ENCODE measurements around the gene RTL10. TPM values are rescaled to one million over a fixed set of nuclear protein-coding genes. Genes with fewer than 3 reads are reported as not detected.
"Not testable (repeated sequence)": the region's sequence is repeated elsewhere in the genome, so short reads cannot be mapped to it uniquely, and the experiment has no call there.

The RTL10 gene
- total RNA-seq, 5 donors from 2014 or later (not counting 1 experiment from before 2014, with no cell fraction given): 21.1 to 35.1 (median 28.5) TPM

- CTCF ChIA-PET; H3K27ac ChIP-seq (ENCODE audit: low read length); H3K9me3 ChIP-seq; H3K27me3 ChIP-seq (replicated peaks in 1 of 2; ENCODE audit: control insufficient read depth in 2 of 2, extremely low read depth in 1 of 2, insufficient read depth in 2 of 2, low read length in 1 of 2); POLR2A ChIA-PET; H3K4me1 ChIP-seq (ENCODE audit: control insufficient read depth in 1 of 2, extremely low read depth in 1 of 2, insufficient read depth in 2 of 2, low read length in 2 of 2); H3K27me3 Mint-ChIP-seq; H3K36me3 ChIP-seq (ENCODE audit: control insufficient read depth in 2 of 2, extremely low read depth in 1 of 2, insufficient read depth in 1 of 2, low read length in 1 of 2); H3K27ac Mint-ChIP-seq; ATAC-seq (replicated peaks in 1 of 4); H3K9me3 Mint-ChIP-seq; H3K4me3 Mint-ChIP-seq; DNase-seq; H3K4me3 ChIP-seq (ENCODE audit: control insufficient read depth in 1 of 2, extremely low read depth in 1 of 2, low read length in 1 of 2); H3K36me3 Mint-ChIP-seq: not testable (repeated sequence)
- peaks cover 13 to 37% (median 36%) of the 10 kb centered on the region in 3 donors for H3K4me1 Mint-ChIP-seq
- 100% methylated on average over 1 of the region's 9 CpGs for WGBS (ENCODE audit: insufficient coverage)
Measured at GRCh38 chr22:19833327-19833726, 21.3 kb downstream of the RTL10 start.

DNA sequence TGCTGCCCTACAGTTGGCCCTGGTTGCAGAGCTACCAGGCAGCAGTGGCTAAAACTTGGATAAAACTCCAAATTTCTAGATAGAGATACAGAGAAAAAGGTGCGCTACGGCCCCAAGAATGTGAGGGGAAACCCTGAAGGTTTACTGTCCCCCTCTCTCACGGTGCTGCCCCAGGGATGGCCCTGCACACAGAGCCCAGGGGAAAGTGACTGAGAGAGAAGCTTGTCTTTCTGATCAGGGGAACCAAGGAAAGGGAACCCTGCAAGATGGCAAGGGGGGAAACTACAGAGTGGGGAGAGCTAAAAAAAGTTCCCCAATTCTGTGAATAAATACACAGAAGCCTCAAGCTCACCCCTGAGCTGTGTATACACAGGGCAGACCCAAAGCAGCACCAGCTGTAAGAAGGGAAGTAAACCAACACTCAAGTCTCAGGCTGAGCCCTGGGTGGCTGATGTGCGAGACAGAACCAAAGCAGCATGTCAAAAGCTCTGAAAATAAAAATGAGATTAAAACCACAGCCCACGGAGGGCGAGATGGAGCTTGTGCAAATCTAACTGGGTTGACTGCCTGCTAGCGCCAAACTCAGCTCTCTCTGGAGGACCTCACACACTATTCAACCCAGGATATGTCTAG, 22.1 kb downstream of the RTL10 start:
- no peak overlapping the region for H3K27ac ChIP-seq (ENCODE audit: low read length)
- H3K4me1 ChIP-seq (ENCODE audit: control insufficient read depth in 1 of 2, extremely low read depth in 1 of 2, insufficient read depth in 2 of 2, low read length in 2 of 2): peaks cover 0 to 3% of the 10 kb centered on the region in 2 experiments
- no peak overlapping the region for H3K4me3 Mint-ChIP-seq
- H3K36me3 Mint-ChIP-seq: peaks cover under 1% of the 10 kb centered on the region
- H3K36me3 ChIP-seq (ENCODE audit: control insufficient read depth in 2 of 2, extremely low read depth in 1 of 2, insufficient read depth in 1 of 2, low read length in 1 of 2): no peaks in the 10 kb centered on the region
- H3K27me3 Mint-ChIP-seq: no peaks in the 10 kb centered on the region
- H3K9me3 ChIP-seq: no peaks in the 10 kb centered on the region
- ChIA-PET POLR2A (no interaction called here), CTCF (no interaction called here)
- peak in 1 of 35 experiments; percentile 15 for DNase-seq
- no peak for ATAC-seq (replicated peaks in 1 of 4)
- peaks cover 13 to 33% (median 32%) of the 10 kb centered on the region in 3 donors for H3K4me1 Mint-ChIP-seq
- no peak overlapping the region for H3K4me3 ChIP-seq (ENCODE audit: control insufficient read depth in 1 of 2, extremely low read depth in 1 of 2, low read length in 1 of 2)
- 80% methylated on average over 2 of the region's 7 CpGs for WGBS (ENCODE audit: insufficient coverage)
- H3K27ac Mint-ChIP-seq: no peak overlapping the region
- no peaks in the 10 kb centered on the region for H3K9me3 Mint-ChIP-seq
- H3K27me3 ChIP-seq (replicated peaks in 1 of 2; ENCODE audit: control insufficient read depth in 2 of 2, extremely low read depth in 1 of 2, insufficient read depth in 2 of 2, low read length in 1 of 2): no peaks in the 10 kb centered on the region

DNA sequence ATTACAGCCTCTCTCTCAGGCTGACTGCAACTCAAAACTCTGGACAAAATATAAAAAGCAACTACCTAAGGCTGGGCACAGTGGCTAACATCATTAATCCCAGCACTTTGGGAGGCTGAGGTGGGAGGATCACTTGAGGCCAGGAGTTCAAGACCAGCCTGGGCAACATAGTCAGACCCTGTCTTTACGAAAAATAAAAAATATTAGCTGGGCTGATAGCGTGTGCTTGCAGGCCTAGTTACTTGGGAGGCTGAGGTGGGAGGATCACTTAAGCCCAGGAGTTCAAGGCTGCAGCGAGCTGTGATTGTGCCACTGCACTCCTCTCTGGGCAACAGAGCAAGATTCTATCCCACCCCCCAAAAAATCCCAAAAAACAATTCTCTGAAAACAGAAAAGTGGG, 22.7 kb downstream of the RTL10 start:
- H3K9me3 Mint-ChIP-seq; POLR2A ChIA-PET; H3K27me3 Mint-ChIP-seq; H3K36me3 Mint-ChIP-seq; DNase-seq; CTCF ChIA-PET; H3K36me3 ChIP-seq (ENCODE audit: control insufficient read depth in 2 of 2, extremely low read depth in 1 of 2, insufficient read depth in 1 of 2, low read length in 1 of 2); H3K9me3 ChIP-seq; H3K27me3 ChIP-seq (replicated peaks in 1 of 2; ENCODE audit: control insufficient read depth in 2 of 2, extremely low read depth in 1 of 2, insufficient read depth in 2 of 2, low read length in 1 of 2); H3K4me1 ChIP-seq (ENCODE audit: control insufficient read depth in 1 of 2, extremely low read depth in 1 of 2, insufficient read depth in 2 of 2, low read length in 2 of 2); H3K27ac ChIP-seq (ENCODE audit: low read length); H3K4me3 Mint-ChIP-seq; H3K4me3 ChIP-seq (ENCODE audit: control insufficient read depth in 1 of 2, extremely low read depth in 1 of 2, low read length in 1 of 2); ATAC-seq (replicated peaks in 1 of 4); H3K27ac Mint-ChIP-seq: not testable (repeated sequence)
- peaks cover 13 to 31% (median 28%) of the 10 kb centered on the region in 3 donors for H3K4me1 Mint-ChIP-seq
- no CpG with 5 or more reads among the region's 3 CpGs for WGBS (ENCODE audit: insufficient coverage)

- DNase-seq (no peak), ATAC-seq (replicated peaks in 1 of 4) (no peak)
- Histone ChIP-seq H3K4me1 (ENCODE audit: control insufficient read depth in 1 of 2, extremely low read depth in 1 of 2, insufficient read depth in 2 of 2, low read length in 2 of 2) (peaks cover 0 to 3% of the 10 kb centered on the region in 2 experiments), H3K36me3 (ENCODE audit: control insufficient read depth in 2 of 2, extremely low read depth in 1 of 2, insufficient read depth in 1 of 2, low read length in 1 of 2) (no peaks in the 10 kb centered on the region), H3K4me3 (ENCODE audit: control insufficient read depth in 1 of 2, extremely low read depth in 1 of 2, low read length in 1 of 2) (no peak overlapping the region), H3K27me3 (replicated peaks in 1 of 2; ENCODE audit: control insufficient read depth in 2 of 2, extremely low read depth in 1 of 2, insufficient read depth in 2 of 2, low read length in 1 of 2) (no peaks in the 10 kb centered on the region), H3K27ac (ENCODE audit: low read length) (no peak overlapping the region), H3K9me3 (no peaks in the 10 kb centered on the region)
- CTCF ChIA-PET: no interaction called here
- Mint-ChIP-seq H3K4me1 (peaks cover 8 to 32% (median 26%) of the 10 kb centered on the region in 3 donors), H3K9me3 (no peaks in the 10 kb centered on the region), H3K4me3 (no peak overlapping the region), H3K36me3 (peaks cover 7% of the 10 kb centered on the region), H3K27me3 (no peaks in the 10 kb centered on the region), H3K27ac (no peak overlapping the region)
- POLR2A ChIA-PET: interaction anchor here in 1 of 2 donors (0.7 kb wide), 1 partner anchor 359 kb away, joined by 3 read pairs; no protein-coding TSS in a partner anchor
- WGBS (ENCODE audit: insufficient coverage): no CpG with 5 or more reads among the region's 6 CpGs
Measured at GRCh38 chr22:19831016-19831415, 23.7 kb downstream of the RTL10 start.

GRCh38 chr22:19828035-19828401, 26.7 kb downstream of the RTL10 start:
- Mint-ChIP-seq H3K4me3 (no peak overlapping the region), H3K4me1 (peaks cover 0 to 14% (median 11%) of the 10 kb centered on the region in 3 donors), H3K27me3 (no peaks in the 10 kb centered on the region), H3K9me3 (no peaks in the 10 kb centered on the region), H3K27ac (no peak overlapping the region), H3K36me3 (peaks cover 8% of the 10 kb centered on the region)
- Histone ChIP-seq H3K36me3 (ENCODE audit: control insufficient read depth in 2 of 2, extremely low read depth in 1 of 2, insufficient read depth in 1 of 2, low read length in 1 of 2) (no peaks in the 10 kb centered on the region), H3K4me1 (ENCODE audit: control insufficient read depth in 1 of 2, extremely low read depth in 1 of 2, insufficient read depth in 2 of 2, low read length in 2 of 2) (peaks cover 0 to 3% of the 10 kb centered on the region in 2 experiments), H3K27me3 (replicated peaks in 1 of 2; ENCODE audit: control insufficient read depth in 2 of 2, extremely low read depth in 1 of 2, insufficient read depth in 2 of 2, low read length in 1 of 2) (no peaks in the 10 kb centered on the region), H3K9me3 (no peaks in the 10 kb centered on the region), H3K4me3 (ENCODE audit: control insufficient read depth in 1 of 2, extremely low read depth in 1 of 2, low read length in 1 of 2) (no peak overlapping the region), H3K27ac (ENCODE audit: low read length) (no peak overlapping the region)
- CTCF ChIA-PET: no interaction called here
- no CpG with 5 or more reads among the region's 2 CpGs for WGBS (ENCODE audit: insufficient coverage)
- DNase-seq (no peak), ATAC-seq (replicated peaks in 1 of 4) (no peak)
- POLR2A ChIA-PET: no interaction called here

- Mint-ChIP-seq H3K36me3 (peaks cover 8% of the 10 kb centered on the region), H3K4me3 (no peak overlapping the region), H3K27me3 (no peaks in the 10 kb centered on the region), H3K4me1 (peaks cover 0 to 9% (median 7%) of the 10 kb centered on the region in 3 donors), H3K9me3 (no peaks in the 10 kb centered on the region), H3K27ac (no peak overlapping the region)
- no peaks in the 10 kb centered on the region for H3K27me3 ChIP-seq (replicated peaks in 1 of 2; ENCODE audit: control insufficient read depth in 2 of 2, extremely low read depth in 1 of 2, insufficient read depth in 2 of 2, low read length in 1 of 2)
- CTCF ChIA-PET: no interaction called here
- H3K9me3 ChIP-seq: no peaks in the 10 kb centered on the region
- ATAC-seq (replicated peaks in 1 of 4): no peak
- no peak overlapping the region for H3K27ac ChIP-seq (ENCODE audit: low read length)
- DNase-seq: no peak
- 94% methylated on average over 2 of the region's 10 CpGs for WGBS (ENCODE audit: insufficient coverage)
- no peaks in the 10 kb centered on the region for H3K36me3 ChIP-seq (ENCODE audit: control insufficient read depth in 2 of 2, extremely low read depth in 1 of 2, insufficient read depth in 1 of 2, low read length in 1 of 2)
- H3K4me3 ChIP-seq (ENCODE audit: control insufficient read depth in 1 of 2, extremely low read depth in 1 of 2, low read length in 1 of 2): no peak overlapping the region
- H3K4me1 ChIP-seq (ENCODE audit: control insufficient read depth in 1 of 2, extremely low read depth in 1 of 2, insufficient read depth in 2 of 2, low read length in 2 of 2): peaks cover 0 to 2% of the 10 kb centered on the region in 2 experiments
- POLR2A ChIA-PET: no interaction called here
Measured at GRCh38 chr22:19827341-19828034, 27.2 kb downstream of the RTL10 start.

All from T-cell (primary cell).